Measurements from ENCODE around the gene USH1C. TPM values are rescaled to one million over a fixed set of nuclear protein-coding genes. Genes with fewer than 3 reads are reported as not detected.

USH1C gene
- total RNA-seq, 3 donors from 2014 or later: 81.7 to 229 (median 141) TPM

DNA sequence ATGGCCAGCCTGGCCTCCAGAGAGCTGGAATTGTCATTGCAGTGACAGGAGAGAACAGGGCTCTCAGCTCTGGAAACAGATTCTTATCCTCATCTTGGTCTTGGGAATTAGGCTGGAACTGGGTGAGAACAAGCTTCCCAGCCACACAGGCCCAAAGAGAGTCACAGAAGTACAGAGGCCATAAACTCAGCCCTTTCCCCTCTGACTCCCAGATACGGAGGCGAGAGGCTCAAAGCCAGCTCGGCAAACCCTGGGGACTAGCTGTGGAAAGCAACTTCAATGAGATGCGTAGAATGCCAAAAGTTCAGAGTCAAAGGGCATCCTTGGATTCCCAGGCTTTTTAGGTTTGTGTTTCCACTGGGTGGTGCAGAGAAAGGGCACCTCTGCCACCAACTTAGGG lies 53.3 kb downstream of the USH1C start:
- no peak for ATAC-seq
- H3K4me1 ChIP-seq (ENCODE audit: low read depth): no peaks in the 10 kb centered on the region
- DNase-seq: no peak
- TF ChIP-seq, protein P1, sequence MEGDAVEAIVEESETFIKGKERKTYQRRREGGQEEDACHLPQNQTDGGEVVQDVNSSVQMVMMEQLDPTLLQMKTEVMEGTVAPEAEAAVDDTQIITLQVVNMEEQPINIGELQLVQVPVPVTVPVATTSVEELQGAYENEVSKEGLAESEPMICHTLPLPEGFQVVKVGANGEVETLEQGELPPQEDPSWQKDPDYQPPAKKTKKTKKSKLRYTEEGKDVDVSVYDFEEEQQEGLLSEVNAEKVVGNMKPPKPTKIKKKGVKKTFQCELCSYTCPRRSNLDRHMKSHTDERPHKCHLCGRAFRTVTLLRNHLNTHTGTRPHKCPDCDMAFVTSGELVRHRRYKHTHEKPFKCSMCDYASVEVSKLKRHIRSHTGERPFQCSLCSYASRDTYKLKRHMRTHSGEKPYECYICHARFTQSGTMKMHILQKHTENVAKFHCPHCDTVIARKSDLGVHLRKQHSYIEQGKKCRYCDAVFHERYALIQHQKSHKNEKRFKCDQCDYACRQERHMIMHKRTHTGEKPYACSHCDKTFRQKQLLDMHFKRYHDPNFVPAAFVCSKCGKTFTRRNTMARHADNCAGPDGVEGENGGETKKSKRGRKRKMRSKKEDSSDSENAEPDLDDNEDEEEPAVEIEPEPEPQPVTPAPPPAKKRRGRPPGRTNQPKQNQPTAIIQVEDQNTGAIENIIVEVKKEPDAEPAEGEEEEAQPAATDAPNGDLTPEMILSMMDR (IDR thresholded peaks at IDR 0.05): no peak
- intact Hi-C loops (cut with DNase I, micrococcal nuclease): no loop called here
- H3K9me3 ChIP-seq: no peaks in the 10 kb centered on the region
- no peaks in the 10 kb centered on the region for H3K36me3 ChIP-seq (ENCODE audit: low read depth)
- H3K4me3 ChIP-seq: no peak overlapping the region

DNA sequence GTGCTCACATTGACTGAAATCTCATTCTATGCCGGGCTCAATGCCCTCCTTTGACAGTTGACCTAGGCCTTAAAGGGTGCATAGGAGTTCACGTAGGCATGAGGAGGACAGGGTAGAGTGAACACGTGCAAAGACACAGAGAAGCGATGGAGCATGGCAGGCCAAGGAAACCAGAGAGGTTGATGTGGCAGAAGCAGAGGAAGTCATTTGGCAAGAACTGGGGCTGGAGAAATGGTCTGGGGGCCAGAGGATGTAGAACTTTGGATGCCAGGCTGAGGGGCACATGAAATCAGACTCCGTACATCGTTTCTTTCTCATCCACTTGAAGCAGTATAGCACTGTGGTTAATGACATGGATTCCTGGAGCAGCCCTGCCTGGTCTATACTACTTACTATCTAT lies 54.0 kb downstream of the USH1C start:
- intact Hi-C loops (cut with DNase I, micrococcal nuclease): no loop called here
- no peak overlapping the region for H3K4me3 ChIP-seq
- DNase-seq (no peak), ATAC-seq (no peak)
- H3K4me1 ChIP-seq (ENCODE audit: low read depth): no peaks in the 10 kb centered on the region
- no peaks in the 10 kb centered on the region for H3K36me3 ChIP-seq (ENCODE audit: low read depth)
- no peaks in the 10 kb centered on the region for H3K9me3 ChIP-seq
- TF ChIP-seq, protein P1 (IDR thresholded peaks at IDR 0.05): no peak

DNA sequence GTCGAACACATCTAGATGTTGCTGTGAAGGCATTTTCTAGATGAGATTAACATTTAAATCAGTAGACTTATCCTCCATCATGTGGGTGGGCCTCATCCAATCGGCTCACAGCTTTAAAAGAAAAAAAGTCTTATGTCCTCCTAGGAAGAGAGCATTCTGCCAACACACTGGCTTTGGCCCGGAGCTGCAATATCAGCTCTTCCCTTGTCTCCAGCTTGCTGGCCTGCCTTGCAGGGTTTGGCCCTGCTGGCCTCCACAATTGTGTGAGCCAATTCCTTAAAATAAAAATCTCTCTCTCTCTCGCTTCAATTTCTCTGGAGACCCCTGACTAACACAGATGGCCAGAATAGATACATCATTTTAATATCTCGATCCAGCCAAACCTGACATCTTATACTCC lies 54.5 kb downstream of the USH1C start:
- no peak for ATAC-seq

DNA sequence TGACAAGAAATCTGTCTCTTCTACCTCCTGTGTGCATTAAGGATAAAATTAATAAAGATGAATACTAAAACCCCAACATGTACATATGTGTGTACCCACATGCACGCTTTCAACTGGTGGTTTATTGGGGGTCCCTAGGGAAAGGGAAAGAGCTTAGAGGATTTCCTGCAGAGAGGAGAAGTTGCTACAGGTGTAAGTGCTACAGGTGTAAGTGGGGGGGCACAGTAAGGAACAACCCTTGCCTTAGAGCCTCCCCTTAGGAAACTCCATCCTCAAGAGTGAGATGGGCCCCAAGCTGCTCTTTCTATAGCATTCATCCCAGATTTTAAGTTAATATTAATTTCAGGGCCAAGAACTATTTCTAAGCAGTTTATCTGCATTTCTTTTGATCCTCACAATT lies 55.7 kb downstream of the USH1C start:
- ATAC-seq (no peak), DNase-seq (no peak)
- TF ChIP-seq, protein P1 (IDR thresholded peaks at IDR 0.05): no peak
- Histone ChIP-seq H3K4me3 (no peak overlapping the region), H3K4me1 (ENCODE audit: low read depth) (no peaks in the 10 kb centered on the region), H3K36me3 (ENCODE audit: low read depth) (no peaks in the 10 kb centered on the region), H3K9me3 (no peaks in the 10 kb centered on the region)
- intact Hi-C loops (cut with DNase I, micrococcal nuclease): no loop called here

More for the DNA sequence above, 54.5 kb downstream of the USH1C start:
- intact Hi-C loops (cut with DNase I, micrococcal nuclease): no loop called here
- Histone ChIP-seq H3K4me1 (ENCODE audit: low read depth) (no peaks in the 10 kb centered on the region), H3K9me3 (no peaks in the 10 kb centered on the region), H3K4me3 (no peak overlapping the region), H3K36me3 (ENCODE audit: low read depth) (no peaks in the 10 kb centered on the region)
- TF ChIP-seq, protein P1 (IDR thresholded peaks at IDR 0.05): no peak
- DNase-seq: no peak

DNA sequence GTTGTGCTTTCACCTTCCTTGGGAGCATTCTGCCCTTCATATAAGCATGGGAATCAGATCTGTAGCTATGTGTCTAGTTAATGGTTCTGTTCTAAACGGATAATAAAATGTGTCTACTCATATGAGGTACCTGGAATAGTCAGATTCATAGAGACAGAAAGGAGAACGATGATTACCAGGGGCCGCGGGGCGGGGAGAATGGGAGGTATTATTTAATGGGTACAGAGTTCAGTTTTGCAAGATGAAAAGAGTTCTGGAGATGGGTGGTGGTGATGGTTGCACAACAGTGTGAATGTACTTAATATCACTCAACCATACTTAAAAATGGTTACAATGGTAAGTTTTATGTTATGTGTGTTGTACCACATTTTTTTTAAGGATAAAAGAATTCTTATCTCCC lies 57.6 kb downstream of the USH1C start:
- DNase-seq (no peak), ATAC-seq (no peak)
- intact Hi-C loops (cut with DNase I, micrococcal nuclease): no loop called here
- TF ChIP-seq, protein P1 (IDR thresholded peaks at IDR 0.05): no peak
- no peaks in the 10 kb centered on the region for H3K4me1 ChIP-seq (ENCODE audit: low read depth)
- no peaks in the 10 kb centered on the region for H3K9me3 ChIP-seq
- no peaks in the 10 kb centered on the region for H3K36me3 ChIP-seq (ENCODE audit: low read depth)
- H3K4me3 ChIP-seq: no peak overlapping the region

DNA sequence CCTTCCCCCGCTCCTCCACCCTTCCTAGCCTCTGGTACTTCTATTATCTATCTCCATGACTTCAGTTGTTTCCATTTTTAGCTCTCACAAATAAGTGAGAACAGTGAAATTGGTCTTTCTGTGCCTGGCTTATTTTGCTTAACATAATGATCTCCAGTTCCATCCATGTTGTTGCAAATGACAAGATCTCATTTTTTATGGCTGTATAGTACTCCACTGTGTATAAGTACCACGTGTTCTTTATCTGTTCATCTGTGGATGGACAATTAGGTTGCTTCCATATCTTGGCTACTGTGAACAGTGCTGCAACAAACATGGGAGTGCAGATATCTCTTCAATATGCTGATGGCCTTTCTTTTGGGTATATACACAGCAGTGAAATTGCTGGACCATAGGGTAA lies 60.7 kb downstream of the USH1C start:
- intact Hi-C loops (cut with DNase I, micrococcal nuclease): no loop called here
- no peaks in the 10 kb centered on the region for H3K9me3 ChIP-seq
- no peak for ATAC-seq
- no peak for DNase-seq
- H3K36me3 ChIP-seq (ENCODE audit: low read depth): no peaks in the 10 kb centered on the region
- H3K4me3 ChIP-seq: no peak overlapping the region
- peaks cover 4% of the 10 kb centered on the region for H3K4me1 ChIP-seq (ENCODE audit: low read depth)
- TF ChIP-seq, protein P1 (IDR thresholded peaks at IDR 0.05): no peak
